Thyroid gland (tissue), 4 donors: Measurements from ENCODE around the gene VLDLR. TPM values are rescaled to one million over a fixed set of nuclear protein-coding genes. Genes with fewer than 3 reads are reported as not detected.

Experiments used
- DNase-seq, 2 donors: peaks; one replicate each; pipeline ENCODE4 v3.0.0-alpha.2; 2019
- H3K27ac ChIP-seq, 3 donors: fragments of 200-600 bp; sonication (generic); 1 replicate in 2 of 3; 2 replicates in 1 of 3; pipeline ENCODE4 v1.5.1; 2016 to 2019; ENCODE audit warnings: mild to moderate bottlenecking in 1 of 3, moderate library complexity in 1 of 3
- H3K27me3 ChIP-seq: fragments of 200-600 bp; sonication (generic); one replicate; pipeline ENCODE4 v1.5.1; 2019
- H3K36me3 ChIP-seq, 2 donors: fragments of 200-600 bp; sonication (generic); one replicate each; pipeline ENCODE4 v1.5.1; 2016 to 2019
- H3K4me1 ChIP-seq, 2 donors: fragments of 200-600 bp; sonication (generic); one replicate each; pipeline ENCODE4 v1.5.1; 2017 to 2019
- H3K4me3 ChIP-seq, 3 donors: fragments of 200-600 bp; sonication (generic); replicated peaks in 1 of 3; 1 replicate in 2 of 3; 2 replicates in 1 of 3; pipeline ENCODE4 v1.5.1; 2016; ENCODE audit warnings: mild to moderate bottlenecking in 1 of 3
- H3K9me3 ChIP-seq: fragments of 200-600 bp; sonication (generic); one replicate; pipeline ENCODE4 v1.5.1; 2017
- CTCF ChIP-seq, 6 experiments: fragments of 200-600 bp in 3 of 6; fragments of 450-650 bp in 3 of 6; sonication (generic) in 3 of 6; IDR thresholded peaks; one replicate each; pipeline ENCODE4 v1.5.1; 2016 to 2019; ENCODE audit warnings: antibody characterized with exemption in 6 of 6, mild to moderate bottlenecking in 2 of 6, inconsistent platforms in 1 of 6, moderate library complexity in 1 of 6
- POLR2A ChIP-seq, 2 donors: fragments of 450-650 bp; IDR thresholded peaks; one replicate each; pipeline ENCODE4 v1.6.1; 2017; ENCODE audit warnings: antibody characterized with exemption in 2 of 2, mild to moderate bottlenecking in 2 of 2, moderate library complexity in 1 of 2
- WGBS, 2 donors: methylation state at CpG; one replicate each; pipeline ENCODE4 v1.1.5; 2017; 5-methylcytosine and 5-hydroxymethylcytosine counted together
- intact Hi-C: fragments of 100-400 bp; cut with DNase I; formaldehyde crosslinking; loops from one replicate; pipeline ENCODE4 v1.15.1; 2023
- total RNA-seq, 4 donors: library from RNA; depleted of rRNA; stranded (reverse); fragments of >200 nt; gene quantifications; one replicate each; pipeline ENCODE4 v1.2.3, GENCODE V29; 2016

VLDLR gene
- total RNA-seq, 4 donors from 2014 or later, result 14.2 to 59.2 (median 46.0) TPM

GRCh38 chr9:2639786-2640185, 18.2 kb downstream of the VLDLR start:
- no peak overlapping the region for H3K4me3 ChIP-seq
- DNase-seq, result no peak
- 92 to 94% methylated on average over 7 of the region's 7 CpGs for WGBS, 2 donors
- intact Hi-C loops, result no loop called here
- H3K4me1 ChIP-seq, result peaks cover 0 to 3% of the 10 kb centered on the region in 2 donors
- H3K9me3 ChIP-seq, result no peaks in the 10 kb centered on the region
- peak overlapping the region in 1 of 3 donors; percentile 8 for H3K27ac ChIP-seq
- H3K36me3 ChIP-seq, result peaks cover 14 to 24% of the 10 kb centered on the region in 2 donors
- no peaks in the 10 kb centered on the region for H3K27me3 ChIP-seq
- TF ChIP-seq CTCF (IDR thresholded peaks at IDR 0.05), result no peak
- TF ChIP-seq POLR2A (IDR thresholded peaks at IDR 0.05), result no peak

GRCh38 chr9:2640570-2640969, 19.0 kb downstream of the VLDLR start:
- peak overlapping the region in 1 of 3 donors; percentile 8 for H3K27ac ChIP-seq
- H3K4me1 ChIP-seq, result peaks cover 0 to 3% of the 10 kb centered on the region in 2 donors
- H3K4me3 ChIP-seq, result no peak overlapping the region
- no peaks in the 10 kb centered on the region for H3K27me3 ChIP-seq
- intact Hi-C loops, result no loop called here
- WGBS, 2 donors, result 91 to 94% methylated on average over 1 of the region's 1 CpG
- H3K36me3 ChIP-seq, result peaks cover 22 to 32% of the 10 kb centered on the region in 2 donors
- TF ChIP-seq CTCF (IDR thresholded peaks at IDR 0.05) (no peak), POLR2A (IDR thresholded peaks at IDR 0.05) (no peak)
- no peaks in the 10 kb centered on the region for H3K9me3 ChIP-seq
- DNase-seq, result no peak

GRCh38 chr9:2641033-2641432, 19.4 kb downstream of the VLDLR start:
- 98 to 99% methylated on average over 8 of the region's 8 CpGs for WGBS, 2 donors
- Histone ChIP-seq H3K27me3 (no peaks in the 10 kb centered on the region), H3K27ac (no peak overlapping the region), H3K36me3 (peaks cover 25 to 33% of the 10 kb centered on the region in 2 donors), H3K4me3 (no peak overlapping the region), H3K9me3 (no peaks in the 10 kb centered on the region), H3K4me1 (peaks cover 0 to 1% of the 10 kb centered on the region in 2 donors)
- intact Hi-C loops, result no loop called here
- TF ChIP-seq POLR2A (IDR thresholded peaks at IDR 0.05) (no peak), CTCF (IDR thresholded peaks at IDR 0.05) (no peak)
- DNase-seq, result no peak

GRCh38 chr9:2642068-2642467, 20.5 kb downstream of the VLDLR start:
- H3K27me3 ChIP-seq, result no peaks in the 10 kb centered on the region
- 88 to 95% methylated on average over 1 of the region's 1 CpG for WGBS, 2 donors
- TF ChIP-seq CTCF (IDR thresholded peaks at IDR 0.05) (no peak), POLR2A (IDR thresholded peaks at IDR 0.05) (no peak)
- DNase-seq, result no peak
- H3K9me3 ChIP-seq, result no peaks in the 10 kb centered on the region
- no peaks in the 10 kb centered on the region for H3K4me1 ChIP-seq
- intact Hi-C loops, result no loop called here
- peaks cover 33 to 43% of the 10 kb centered on the region in 2 donors for H3K36me3 ChIP-seq
- H3K4me3 ChIP-seq, result no peak overlapping the region
- H3K27ac ChIP-seq, result no peak overlapping the region

- TF ChIP-seq CTCF (IDR thresholded peaks at IDR 0.05), result no peak
- TF ChIP-seq POLR2A (IDR thresholded peaks at IDR 0.05), result no peak
- H3K36me3 ChIP-seq, result peaks cover 50 to 77% of the 10 kb centered on the region in 2 donors
- H3K4me1 ChIP-seq, result no peaks in the 10 kb centered on the region
- no peaks in the 10 kb centered on the region for H3K27me3 ChIP-seq
- H3K27ac ChIP-seq, result no peak overlapping the region
- DNase-seq, result no peak
- intact Hi-C loops, result no loop called here
- no peak overlapping the region for H3K4me3 ChIP-seq
- 90 to 96% methylated on average over 4 of the region's 4 CpGs for WGBS, 2 donors
- H3K9me3 ChIP-seq, result no peaks in the 10 kb centered on the region
These were observed 24.0 kb downstream of the VLDLR start for GRCh38 chr9:2645569-2645968.
